Motor neuron (in vitro differentiated cells): ENCODE data around the gene MTR. TPM values are rescaled to one million over a fixed set of nuclear protein-coding genes. Genes with fewer than 3 reads are reported as not detected.

ENCODE experiments used
- ATAC-seq, 8 experiments: fragments of 200-7000 bp; cut with Tn5 transposase; replicated peaks in 6 of 8; 2 replicates each; pipeline ENCODE4 v1.8.0; 2021; ENCODE audit warnings: mild to moderate bottlenecking in 8 of 8, moderate library complexity in 8 of 8
- H3K27ac ChIP-seq, 2 donors: fragments of 250-450 bp; sonication (Bioruptor Pico); 2 replicates each; pipeline ENCODE4 v1.9.0; 2021; ENCODE audit warnings: antibody characterized with exemption in 2 of 2, mild to moderate bottlenecking in 2 of 2, moderate library complexity in 1 of 2
- H3K4me1 ChIP-seq, 2 donors: fragments of 250-450 bp; sonication (Bioruptor Pico); replicated peaks in 1 of 2; 2 replicates each; pipeline ENCODE4 v1.6.1; 2021; ENCODE audit warnings: antibody characterized with exemption in 2 of 2, mild to moderate bottlenecking in 2 of 2, moderate library complexity in 1 of 2
- H3K4me3 ChIP-seq, 5 donors: fragments of 250-450 bp; sonication (Bioruptor Pico); 2 replicates each; pipeline ENCODE4 v1.9.0; 2021; ENCODE audit warnings: antibody characterized with exemption in 5 of 5, mild to moderate bottlenecking in 5 of 5, moderate library complexity in 4 of 5
- WGBS, 10 experiments: fragments of 450-650 bp; shearing (Covaris generic); methylation state at CpG; one replicate each; pipeline ENCODE4 v1.0.0; 2022; 5-methylcytosine and 5-hydroxymethylcytosine counted together
- in situ Hi-C, 9 experiments: fragments of 400-800 bp; cut with MboI; loops; one replicate each; pipeline ENCODE4 v1.15.0; 2021; ENCODE audit warnings: low sequenced_read_pairs in 9 of 9, low pct_unique_long_range_greater_than_20kb in 2 of 9; ENCODE audit not compliant: unreplicated experiment in 9 of 9
- total RNA-seq, 8 experiments: library from RNA; unstranded; fragments of 300-600 nt; gene quantifications; 2 replicates each; pipeline versions ENCODE4 v1.2.3 to v1.2.4, GENCODE V29; 2022

The MTR gene
- total RNA-seq, 8 experiments from 2014 or later: 13.9 to 42.3 (median 21.0) TPM

DNA sequence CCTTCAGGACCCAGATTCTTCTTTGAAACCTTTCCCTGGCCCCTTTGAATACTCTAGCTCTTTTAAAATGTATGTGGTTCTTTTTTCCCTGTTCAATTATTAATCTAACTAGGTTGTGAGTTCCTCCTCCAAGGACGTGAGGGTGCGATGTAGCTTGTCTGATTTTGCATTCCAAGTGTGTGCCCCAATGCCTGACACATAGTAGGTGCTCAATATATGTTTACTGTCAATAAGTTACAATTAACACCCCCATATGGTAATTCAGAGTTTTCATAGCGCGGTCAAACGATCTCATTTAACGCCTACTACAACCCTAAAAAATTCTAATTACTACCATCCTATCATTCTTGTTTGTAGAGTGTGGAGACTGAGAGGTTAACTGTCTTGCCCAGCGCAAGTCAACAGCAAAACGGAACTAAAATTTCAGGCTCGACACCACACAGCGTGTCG, 482 bp upstream of the MTR start:
- Histone ChIP-seq H3K27ac (peak overlapping the region in 1 of 2 donors; percentile 1), H3K4me3 (peak overlapping the region; percentile 56 to 84 (median 77)), H3K4me1 (peaks cover 3 to 12% of the 10 kb centered on the region in 2 donors)
- in situ Hi-C loops: no loop called here
- no peak for ATAC-seq
- 0 to 39% (median 16%) methylated on average over 2 to 10 of the region's 11 CpGs; no CpG with 5 or more reads in 1 of the 10 experiments for WGBS, 10 experiments

- Histone ChIP-seq H3K4me1 (peaks cover 3 to 12% of the 10 kb centered on the region in 2 donors), H3K27ac (peak overlapping the region; percentile 63 to 77), H3K4me3 (peak overlapping the region; percentile 56 to 84 (median 77))
- peak in 3 of 8 experiments; percentile 0 to 1 (median 1) for ATAC-seq
- WGBS, 10 experiments: 0 to 10% (median 2%) methylated on average over 8 to 35 of the region's 41 CpGs
- in situ Hi-C loops: no loop called here
Measured at GRCh38 chr1:236795757-236796667, 920 bp downstream of the MTR start.

DNA sequence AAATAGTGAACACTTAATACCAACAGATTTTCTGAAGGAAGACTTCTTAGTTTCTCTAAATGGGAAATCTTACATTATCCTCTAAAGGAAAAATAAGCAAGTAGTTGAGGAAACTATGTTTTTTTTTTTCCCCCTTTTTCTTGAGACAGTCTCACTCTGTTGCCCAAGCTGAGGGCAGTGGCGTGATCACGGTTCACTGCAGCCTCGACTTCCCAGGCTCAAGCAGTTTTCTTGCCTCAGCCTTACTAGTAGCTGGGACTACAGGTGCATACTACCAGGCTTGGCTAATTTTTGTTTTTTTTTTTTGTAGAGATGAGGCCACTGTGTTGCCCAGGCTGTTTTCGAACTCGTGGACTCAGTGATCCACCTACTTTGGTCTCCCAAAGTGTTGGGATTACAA, 3.9 kb downstream of the MTR start:
- ATAC-seq: no peak
- Histone ChIP-seq H3K4me1 (peaks cover 3 to 12% of the 10 kb centered on the region in 2 donors), H3K4me3 (no peak overlapping the region), H3K27ac (no peak overlapping the region)
- in situ Hi-C loops: no loop called here
- WGBS, 10 experiments: 87 to 100% (median 97%) methylated on average over 1 to 5 of the region's 5 CpGs; no CpG with 5 or more reads in 1 of the 10 experiments

DNA sequence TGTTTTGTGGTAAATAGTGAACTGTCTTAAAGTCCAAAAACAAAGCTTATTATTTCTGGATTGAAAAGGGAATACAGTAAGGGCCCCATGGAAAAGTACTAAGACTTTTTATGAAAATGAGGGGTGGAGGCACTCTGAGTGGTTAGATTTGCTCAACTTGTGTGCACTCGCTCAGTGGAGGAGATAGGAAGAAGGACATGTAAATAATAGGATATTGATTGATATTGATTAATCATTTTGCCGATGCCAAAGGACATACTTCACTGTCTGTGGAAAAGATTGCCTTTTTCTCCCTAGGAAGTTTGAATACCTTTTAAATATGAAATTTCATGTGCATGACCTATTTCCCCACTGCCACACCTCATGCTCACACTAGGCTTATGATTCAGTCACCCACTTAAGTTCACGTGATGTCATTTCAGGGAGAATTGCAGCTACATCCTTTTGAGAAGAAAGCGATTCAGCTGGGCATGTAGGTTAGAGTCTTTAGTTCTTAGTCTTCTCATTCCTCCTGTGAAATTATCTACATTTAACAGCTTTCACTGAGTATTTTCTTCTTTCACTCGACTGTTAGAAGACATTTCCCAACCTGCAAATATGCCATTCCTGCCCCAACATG, 5.0 kb downstream of the MTR start:
- Histone ChIP-seq H3K4me1 (peaks cover 3 to 9% of the 10 kb centered on the region in 2 donors), H3K27ac (no peak overlapping the region), H3K4me3 (no peak overlapping the region)
- in situ Hi-C loops: no loop called here
- 58 to 98% (median 77%) methylated on average over 2 to 5 of the region's 5 CpGs for WGBS, 10 experiments
- peak in 2 of 8 experiments; percentile 6 to 7 for ATAC-seq

DNA sequence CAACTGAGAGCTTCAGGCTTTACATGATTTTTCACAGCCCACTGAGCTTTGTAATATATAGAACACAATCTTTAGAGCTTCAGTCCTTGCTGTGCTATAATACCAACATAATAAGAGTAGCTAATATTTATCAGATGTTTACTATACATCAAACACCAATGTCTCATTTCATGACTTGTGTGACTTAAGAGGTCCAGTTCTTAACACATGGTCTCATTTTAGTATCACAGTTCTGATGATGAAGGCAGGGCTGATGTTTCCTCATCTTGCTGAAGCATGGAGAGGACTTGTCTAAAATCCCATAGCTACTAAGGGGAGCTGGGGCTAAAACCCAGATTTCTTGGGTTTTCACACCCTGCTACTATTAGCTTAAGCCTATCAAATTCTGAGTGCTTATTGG, 5.5 kb downstream of the MTR start:
- in situ Hi-C loops: no loop called here
- Histone ChIP-seq H3K4me3 (no peak overlapping the region), H3K27ac (no peak overlapping the region), H3K4me1 (peaks cover 3 to 9% of the 10 kb centered on the region in 2 donors)
- no peak for ATAC-seq

DNA sequence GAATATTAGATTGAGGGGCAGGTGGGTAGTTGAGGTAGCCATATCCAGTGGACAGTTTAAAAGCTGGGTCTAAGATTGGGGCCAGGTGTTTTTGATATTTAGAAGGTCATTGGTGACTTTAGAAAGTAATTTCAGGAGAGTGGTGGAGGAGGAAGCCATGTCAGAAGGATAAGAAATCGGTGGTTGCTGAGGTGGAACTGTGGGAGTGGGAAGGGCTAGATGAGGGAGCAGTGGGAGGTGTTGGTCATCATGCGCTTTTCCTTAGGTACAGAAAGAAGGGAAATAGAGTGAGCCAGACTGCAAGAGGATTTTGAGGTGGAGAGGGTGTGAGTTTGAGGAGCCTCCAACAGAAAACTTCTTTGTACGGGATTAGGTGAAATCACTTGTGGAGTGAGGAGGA, 7.2 kb downstream of the MTR start:
- in situ Hi-C loops: no loop called here
- H3K4me3 ChIP-seq: no peak overlapping the region
- ATAC-seq: no peak
- H3K27ac ChIP-seq: no peak overlapping the region
- H3K4me1 ChIP-seq: peaks cover 0 to 3% of the 10 kb centered on the region in 2 donors
- 50 to 100% (median 92%) methylated on average over 1 to 3 of the region's 3 CpGs; no CpG with 5 or more reads in 1 of the 10 experiments for WGBS, 10 experiments

GRCh38 chr1:236806634-236807033, 11.5 kb downstream of the MTR start:
- no peak for ATAC-seq
- Histone ChIP-seq H3K4me1 (no peaks in the 10 kb centered on the region), H3K27ac (no peak overlapping the region), H3K4me3 (no peak overlapping the region)
- in situ Hi-C loops: no loop called here
- WGBS, 10 experiments: 72 to 100% (median 87%) methylated on average over 1 to 2 of the region's 2 CpGs; no CpG with 5 or more reads in 2 of the 10 experiments

DNA sequence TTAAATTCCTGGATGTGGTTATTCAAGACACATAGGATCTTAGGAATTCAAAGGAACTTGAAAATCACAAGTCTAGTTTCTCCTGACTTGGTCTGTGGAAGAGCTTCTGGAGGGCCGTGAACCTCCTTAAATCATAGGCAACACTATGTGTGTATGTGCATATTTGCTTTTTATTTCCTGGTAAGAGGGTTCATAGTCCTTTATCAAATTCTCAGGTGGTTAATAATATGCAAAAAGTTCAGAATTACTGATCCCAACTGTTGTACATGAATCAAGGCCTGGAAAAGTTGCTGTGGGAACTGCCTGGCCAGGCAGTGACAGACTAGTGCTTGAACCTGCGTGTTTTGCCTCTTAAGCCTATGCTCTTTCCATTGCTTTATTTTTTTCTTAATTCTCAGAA, 12.9 kb downstream of the MTR start:
- Histone ChIP-seq H3K4me1 (no peaks in the 10 kb centered on the region), H3K27ac (no peak overlapping the region), H3K4me3 (no peak overlapping the region)
- ATAC-seq: no peak
- 67 to 100% (median 95%) methylated on average over 1 to 2 of the region's 2 CpGs; no CpG with 5 or more reads in 4 of the 10 experiments for WGBS, 10 experiments
- in situ Hi-C loops: no loop called here

DNA sequence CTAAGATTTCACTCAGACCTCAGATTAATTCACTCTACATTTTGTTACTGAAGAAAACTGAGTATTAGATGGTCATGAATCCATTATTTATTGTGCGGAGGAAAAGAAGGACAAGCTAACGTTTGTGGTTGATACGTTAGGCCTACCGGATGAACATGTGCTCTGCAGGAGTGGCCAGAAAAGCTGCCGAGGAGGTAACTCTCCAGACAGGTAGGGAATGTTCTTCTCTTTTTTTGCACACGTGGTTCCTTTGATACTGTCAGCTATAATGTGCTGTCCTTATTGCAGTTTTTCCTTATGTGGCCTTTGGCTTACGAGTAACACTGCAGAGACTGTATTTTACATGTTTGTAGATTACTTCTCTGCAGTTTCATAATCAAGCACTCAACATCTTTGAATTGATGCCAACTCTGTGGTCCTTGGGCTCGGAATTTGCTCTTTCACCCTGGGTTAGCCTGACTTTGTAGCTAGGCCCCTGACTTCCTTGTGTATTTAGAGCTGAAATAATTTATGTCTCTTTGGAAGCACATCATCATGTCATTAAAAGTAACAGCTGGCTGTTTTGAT, 13.6 kb downstream of the MTR start:
- Histone ChIP-seq H3K4me3 (no peak overlapping the region), H3K4me1 (no peaks in the 10 kb centered on the region), H3K27ac (no peak overlapping the region)
- in situ Hi-C loops: no loop called here
- no peak for ATAC-seq
- 43 to 100% (median 87%) methylated on average over 1 to 8 of the region's 8 CpGs for WGBS, 10 experiments

- 0 to 100% (median 73%) methylated on average over 1 of the region's 1 CpG; no CpG with 5 or more reads in 2 of the 10 experiments for WGBS, 10 experiments
- no peaks in the 10 kb centered on the region for H3K4me1 ChIP-seq
- no peak overlapping the region for H3K4me3 ChIP-seq
- no peak for ATAC-seq
- in situ Hi-C loops: no loop called here
- H3K27ac ChIP-seq: no peak overlapping the region
Measured at GRCh38 chr1:236809148-236809547, 14.1 kb downstream of the MTR start.

DNA sequence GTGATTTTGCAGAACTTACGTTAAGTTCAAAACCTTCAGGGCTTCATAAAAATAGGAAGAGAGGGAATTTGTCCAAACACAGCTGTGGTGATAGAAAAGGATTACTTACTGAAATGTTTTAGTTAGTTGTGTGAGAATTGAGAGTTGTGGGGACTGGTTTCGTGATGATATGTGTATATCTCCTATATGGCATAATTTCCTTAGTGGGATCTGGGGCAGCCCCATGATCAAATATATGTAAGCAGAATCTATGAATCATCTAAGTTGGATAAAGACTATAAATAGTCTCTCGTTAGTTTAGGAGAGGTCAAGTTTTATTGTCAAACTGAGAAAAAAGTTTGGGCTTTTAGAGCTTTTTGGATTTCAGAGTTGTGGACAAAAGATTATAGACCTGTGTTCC, 14.9 kb downstream of the MTR start:
- 83 to 100% (median 100%) methylated on average over 1 to 3 of the region's 3 CpGs; no CpG with 5 or more reads in 1 of the 10 experiments for WGBS, 10 experiments
- Histone ChIP-seq H3K4me1 (no peaks in the 10 kb centered on the region), H3K27ac (no peak overlapping the region), H3K4me3 (no peak overlapping the region)
- in situ Hi-C loops: no loop called here
- no peak for ATAC-seq

DNA sequence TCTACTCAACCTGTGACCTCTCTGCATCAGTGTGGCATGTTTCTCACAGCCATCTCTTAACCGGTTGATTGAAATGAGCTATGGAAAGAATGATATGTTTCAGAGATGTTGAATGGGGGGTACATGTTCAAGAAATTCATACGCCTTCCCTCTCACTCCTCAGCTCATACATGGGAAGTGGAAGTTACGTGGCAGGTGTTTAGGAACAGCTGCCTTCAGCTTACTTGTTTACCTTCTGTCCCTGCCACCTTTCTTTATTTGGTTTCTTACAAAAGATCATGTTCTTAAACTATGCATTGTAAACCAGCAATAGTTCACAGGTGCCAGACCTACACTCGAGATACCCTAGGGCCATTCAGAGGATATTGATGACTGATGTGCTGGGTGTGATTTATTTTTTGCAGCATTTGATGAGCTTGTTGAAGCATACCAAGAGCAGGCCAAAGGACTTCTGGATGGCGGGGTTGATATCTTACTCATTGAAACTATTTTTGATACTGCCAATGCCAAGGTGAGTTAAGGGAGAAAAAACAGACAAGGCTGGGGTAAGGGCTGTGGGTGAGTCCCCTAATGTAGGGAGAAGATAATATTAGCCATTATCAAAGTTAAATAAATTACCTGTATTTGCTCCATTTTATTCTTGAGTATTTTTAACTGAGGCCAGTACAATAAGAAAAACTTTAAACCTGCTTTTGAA, 17.4 kb downstream of the MTR start:
- Histone ChIP-seq H3K4me1 (no peaks in the 10 kb centered on the region), H3K27ac (no peak overlapping the region), H3K4me3 (no peak overlapping the region)
- ATAC-seq: no peak
- WGBS, 10 experiments: 90 to 100% (median 99%) methylated on average over 1 to 5 of the region's 5 CpGs
- in situ Hi-C loops: no loop called here

GRCh38 chr1:236815941-236816340, 20.8 kb downstream of the MTR start:
- no peak overlapping the region for H3K4me3 ChIP-seq
- WGBS, 10 experiments: 75 to 100% (median 96%) methylated on average over 1 to 2 of the region's 2 CpGs; no CpG with 5 or more reads in 2 of the 10 experiments
- peaks cover 3 to 5% of the 10 kb centered on the region in 2 donors for H3K4me1 ChIP-seq
- in situ Hi-C loops: no loop called here
- no peak for ATAC-seq
- H3K27ac ChIP-seq: no peak overlapping the region
